H1 (cell line): Measurements from ENCODE around the gene KCNQ1OT1.

ENCODE experiments used
- BCL11A ChIP-seq, 2 experiments: IDR thresholded peaks; one replicate each; pipeline ENCODE4 v1.6.1; 2011; ENCODE audit warnings: low read depth in 2 of 2, low read length in 2 of 2, mild to moderate bottlenecking in 2 of 2
- CREB1 ChIP-seq: IDR thresholded peaks from 2 replicates; pipeline ENCODE4 v1.6.1; 2012; ENCODE audit warnings: inconsistent platforms
- FOSL1 ChIP-seq: IDR thresholded peaks from 2 replicates; pipeline ENCODE4 v1.6.1; 2011; ENCODE audit warnings: mild to moderate bottlenecking, low read depth, low read length, moderate library complexity; ENCODE audit not compliant: insufficient read depth
- JUN ChIP-seq: IDR thresholded peaks from 2 replicates; pipeline ENCODE4 v1.6.1; 2011; ENCODE audit warnings: low read depth, mild to moderate bottlenecking, improper control_type of control experiment, low read length
- PHF8 ChIP-seq: fragments of 200-600 bp; sonication (generic); conservative IDR thresholded peaks from 2 replicates; pipeline ENCODE4 v1.7.1; 2012; ENCODE audit warnings: low read depth, mild to moderate bottlenecking, inconsistent platforms, low read length, moderate library complexity
- POLR2AphosphoS5 ChIP-seq: IDR thresholded peaks from 2 replicates; pipeline ENCODE4 v1.6.1; 2011; ENCODE audit warnings: low read depth, low read length
- RXRA ChIP-seq: IDR thresholded peaks from 2 replicates; pipeline ENCODE4 v1.6.1; 2011; ENCODE audit warnings: low read depth, mild to moderate bottlenecking, low read length, moderate library complexity; ENCODE audit not compliant: insufficient read depth
- SRF ChIP-seq: IDR thresholded peaks from 2 replicates; pipeline ENCODE4 v1.6.1; 2011; ENCODE audit warnings: mild to moderate bottlenecking, low read depth, low read length, moderate library complexity
- ZNF274 ChIP-seq: IDR thresholded peaks from 2 replicates; pipeline ENCODE4 v1.7.0; 2012; ENCODE audit warnings: low read length, borderline replicate concordance; ENCODE audit errors: extremely low read depth
- TF ChIP-seq, protein P1 (sequence below): IDR thresholded peaks from 2 replicates; pipeline ENCODE4 v1.6.1; 2011; ENCODE audit warnings: low read length, improper control_type of control experiment
- TF ChIP-seq, protein P2 (sequence below), 3 experiments: IDR thresholded peaks; 1 replicate in 2 of 3; 2 replicates in 1 of 3; pipeline versions ENCODE4 v1.5.1 to v1.6.1; 2011; ENCODE audit warnings: low read length in 3 of 3, mild to moderate bottlenecking in 3 of 3, inconsistent platforms in 2 of 3, low read depth in 1 of 3, moderate library complexity in 1 of 3; ENCODE audit not compliant: insufficient read depth in 1 of 3; ENCODE audit errors: control extremely low read depth in 1 of 3
- TF ChIP-seq, protein P3 (sequence below): IDR thresholded peaks from 2 replicates; pipeline ENCODE4 v1.6.1; 2012; ENCODE audit warnings: low read length, inconsistent platforms

DNA sequence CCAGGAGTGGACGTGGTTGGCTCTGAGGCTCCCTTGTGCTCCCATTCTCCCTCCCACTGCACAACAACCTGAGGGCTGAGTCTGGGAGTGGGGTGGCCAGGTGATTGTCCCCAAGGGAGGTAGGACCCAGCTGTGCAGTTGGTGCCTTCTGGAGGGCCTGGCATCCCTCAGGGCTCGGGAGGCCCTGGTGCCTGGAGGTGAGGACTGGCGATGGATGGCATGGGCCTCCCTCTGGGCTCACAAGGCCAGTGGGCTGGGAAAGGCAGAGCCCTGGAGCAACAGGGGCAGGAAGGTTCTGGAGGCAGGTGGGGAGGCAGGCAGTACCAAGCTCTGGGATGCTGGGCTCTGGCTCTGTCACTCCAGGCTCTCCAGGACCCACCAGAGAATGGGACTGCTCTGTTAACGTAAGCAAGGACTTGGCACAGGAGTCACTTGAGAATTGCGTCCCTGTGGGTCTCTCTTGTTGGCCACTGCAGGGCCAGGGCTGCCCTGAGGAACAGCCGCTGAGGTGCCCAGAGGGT, 114.2 kb downstream of the KCNQ1OT1 start:
- TF ChIP-seq, protein P1, sequence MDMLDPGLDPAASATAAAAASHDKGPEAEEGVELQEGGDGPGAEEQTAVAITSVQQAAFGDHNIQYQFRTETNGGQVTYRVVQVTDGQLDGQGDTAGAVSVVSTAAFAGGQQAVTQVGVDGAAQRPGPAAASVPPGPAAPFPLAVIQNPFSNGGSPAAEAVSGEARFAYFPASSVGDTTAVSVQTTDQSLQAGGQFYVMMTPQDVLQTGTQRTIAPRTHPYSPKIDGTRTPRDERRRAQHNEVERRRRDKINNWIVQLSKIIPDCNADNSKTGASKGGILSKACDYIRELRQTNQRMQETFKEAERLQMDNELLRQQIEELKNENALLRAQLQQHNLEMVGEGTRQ, result no peak
- TF ChIP-seq, protein P2, sequence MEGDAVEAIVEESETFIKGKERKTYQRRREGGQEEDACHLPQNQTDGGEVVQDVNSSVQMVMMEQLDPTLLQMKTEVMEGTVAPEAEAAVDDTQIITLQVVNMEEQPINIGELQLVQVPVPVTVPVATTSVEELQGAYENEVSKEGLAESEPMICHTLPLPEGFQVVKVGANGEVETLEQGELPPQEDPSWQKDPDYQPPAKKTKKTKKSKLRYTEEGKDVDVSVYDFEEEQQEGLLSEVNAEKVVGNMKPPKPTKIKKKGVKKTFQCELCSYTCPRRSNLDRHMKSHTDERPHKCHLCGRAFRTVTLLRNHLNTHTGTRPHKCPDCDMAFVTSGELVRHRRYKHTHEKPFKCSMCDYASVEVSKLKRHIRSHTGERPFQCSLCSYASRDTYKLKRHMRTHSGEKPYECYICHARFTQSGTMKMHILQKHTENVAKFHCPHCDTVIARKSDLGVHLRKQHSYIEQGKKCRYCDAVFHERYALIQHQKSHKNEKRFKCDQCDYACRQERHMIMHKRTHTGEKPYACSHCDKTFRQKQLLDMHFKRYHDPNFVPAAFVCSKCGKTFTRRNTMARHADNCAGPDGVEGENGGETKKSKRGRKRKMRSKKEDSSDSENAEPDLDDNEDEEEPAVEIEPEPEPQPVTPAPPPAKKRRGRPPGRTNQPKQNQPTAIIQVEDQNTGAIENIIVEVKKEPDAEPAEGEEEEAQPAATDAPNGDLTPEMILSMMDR (IDR thresholded peaks at IDR 0.05; ENCODE audit: control extremely low read depth in 1 of 3, insufficient read depth in 1 of 3, low read depth in 1 of 3, low read length in 3 of 3), result no peak
- no peak for TF ChIP-seq SRF
- TF ChIP-seq POLR2AphosphoS5, result no peak
- TF ChIP-seq JUN, result no peak
- TF ChIP-seq FOSL1, result no peak
- TF ChIP-seq, protein P3, sequence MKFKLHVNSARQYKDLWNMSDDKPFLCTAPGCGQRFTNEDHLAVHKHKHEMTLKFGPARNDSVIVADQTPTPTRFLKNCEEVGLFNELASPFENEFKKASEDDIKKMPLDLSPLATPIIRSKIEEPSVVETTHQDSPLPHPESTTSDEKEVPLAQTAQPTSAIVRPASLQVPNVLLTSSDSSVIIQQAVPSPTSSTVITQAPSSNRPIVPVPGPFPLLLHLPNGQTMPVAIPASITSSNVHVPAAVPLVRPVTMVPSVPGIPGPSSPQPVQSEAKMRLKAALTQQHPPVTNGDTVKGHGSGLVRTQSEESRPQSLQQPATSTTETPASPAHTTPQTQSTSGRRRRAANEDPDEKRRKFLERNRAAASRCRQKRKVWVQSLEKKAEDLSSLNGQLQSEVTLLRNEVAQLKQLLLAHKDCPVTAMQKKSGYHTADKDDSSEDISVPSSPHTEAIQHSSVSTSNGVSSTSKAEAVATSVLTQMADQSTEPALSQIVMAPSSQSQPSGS, result no peak
- no peak for TF ChIP-seq PHF8
- no peak for TF ChIP-seq BCL11A (IDR thresholded peaks at IDR 0.05; ENCODE audit: low read depth in 2 of 2, low read length in 2 of 2)
- TF ChIP-seq CREB1, result no peak
- no peak for TF ChIP-seq ZNF274
- no peak for TF ChIP-seq RXRA
